Femur (tissue), 1 donor: ENCODE results near the gene DLG5.

ENCODE experiments used
- DNase-seq: peaks from one replicate; pipeline ENCODE4 v3.0.0-alpha.2; 2017

Gene DLG5

GRCh38 chr10:77837248-77837924 lies 89.2 kb downstream of the DLG5 start:
- no peak for DNase-seq

- DNase-seq, result peak; percentile 74
Measured at GRCh38 chr10:77836299-77836820, 90.2 kb downstream of the DLG5 start.

- DNase-seq, result peak; percentile 54
Measured at GRCh38 chr10:77835669-77836086, 90.9 kb downstream of the DLG5 start.

GRCh38 chr10:77834943-77835668 lies 91.4 kb downstream of the DLG5 start:
- no peak for DNase-seq

GRCh38 chr10:77834540-77834939 lies 92.0 kb downstream of the DLG5 start:
- no peak for DNase-seq

- DNase-seq, result no peak
Measured at GRCh38 chr10:77833792-77834191, 92.8 kb downstream of the DLG5 start.

DNA sequence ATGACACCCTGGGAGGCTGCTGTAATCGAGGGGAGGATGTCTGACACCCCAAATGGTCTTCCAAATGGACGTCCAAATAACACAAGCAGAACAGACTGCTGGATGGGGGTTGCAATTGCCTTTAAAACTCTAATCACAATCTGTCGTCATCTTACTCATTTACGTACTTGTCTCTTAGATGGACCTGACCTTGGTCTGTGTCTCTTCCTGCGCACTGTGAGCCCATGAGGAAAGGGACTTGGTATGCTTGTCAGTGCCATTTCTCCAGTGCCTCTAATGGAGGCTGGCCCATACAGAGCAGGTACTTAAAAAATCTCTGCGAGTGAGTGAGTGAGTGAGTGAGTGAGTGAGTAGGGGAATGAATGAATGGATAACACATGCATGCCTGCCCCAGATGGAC lies 93.3 kb downstream of the DLG5 start:
- DNase-seq, result no peak

DNA sequence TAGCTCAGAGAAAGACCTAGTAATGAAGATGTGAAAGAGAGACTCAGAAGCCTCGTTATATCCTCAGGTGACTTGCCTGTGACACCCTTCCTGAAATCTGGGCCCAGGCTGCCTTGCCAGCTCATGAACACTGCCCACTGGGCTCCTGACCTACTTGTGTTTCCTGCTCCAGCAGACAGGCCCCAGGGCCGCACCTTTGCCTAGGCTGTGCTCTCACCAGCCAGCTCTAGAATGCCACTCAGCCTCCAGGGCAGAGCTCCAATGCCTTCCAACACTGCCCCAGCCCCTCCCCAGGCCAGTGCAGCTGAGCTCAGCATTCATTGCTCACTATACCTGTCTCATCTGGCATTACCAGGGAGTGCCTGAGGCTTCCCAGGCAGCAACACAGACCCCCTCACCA lies 94.3 kb downstream of the DLG5 start:
- no peak for DNase-seq

DNA sequence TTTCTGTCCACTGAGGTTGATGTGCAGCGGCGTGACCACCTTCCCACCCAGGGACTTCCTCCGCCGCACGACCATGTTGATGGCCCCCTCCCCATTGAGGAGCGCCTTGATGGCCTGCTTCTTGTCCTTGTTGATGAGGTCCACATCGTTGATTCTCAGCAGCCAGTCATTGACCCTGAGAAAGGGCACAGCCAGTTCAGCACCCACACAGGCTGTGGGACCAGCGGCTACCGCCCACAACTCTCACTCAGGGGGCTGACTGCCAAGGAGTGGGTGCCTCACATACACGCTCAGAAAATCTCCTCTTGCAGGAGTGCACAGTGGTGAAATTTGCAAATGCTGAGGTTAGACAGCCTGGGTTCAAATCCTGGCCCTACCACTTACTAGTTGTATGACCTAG lies 97.2 kb downstream of the DLG5 start:
- no peak for DNase-seq

GRCh38 chr10:77828377-77828776 lies 98.2 kb downstream of the DLG5 start:
- no peak for DNase-seq

- no peak for DNase-seq
Measured at GRCh38 chr10:77827366-77827765, 99.2 kb downstream of the DLG5 start.

DNA sequence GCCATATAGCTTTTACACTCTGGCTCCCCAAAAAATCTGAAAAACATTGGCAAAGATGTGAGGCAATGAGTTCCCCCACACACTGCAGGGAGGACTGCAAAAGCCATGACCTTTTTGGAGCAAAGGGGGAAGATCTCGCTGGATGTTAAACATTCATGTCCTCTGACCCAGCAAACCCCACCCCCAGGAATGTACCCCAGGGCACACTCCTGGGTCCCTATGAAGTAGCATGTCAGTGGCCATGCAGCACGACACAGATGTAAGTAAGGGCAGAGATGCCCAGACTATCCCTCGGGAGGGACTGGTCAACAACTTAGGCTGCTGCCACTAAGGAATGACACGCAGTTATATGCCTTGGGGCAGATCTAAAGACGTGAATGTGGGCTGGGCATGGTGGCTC lies 100.6 kb downstream of the DLG5 start:
- DNase-seq, result no peak

DNA sequence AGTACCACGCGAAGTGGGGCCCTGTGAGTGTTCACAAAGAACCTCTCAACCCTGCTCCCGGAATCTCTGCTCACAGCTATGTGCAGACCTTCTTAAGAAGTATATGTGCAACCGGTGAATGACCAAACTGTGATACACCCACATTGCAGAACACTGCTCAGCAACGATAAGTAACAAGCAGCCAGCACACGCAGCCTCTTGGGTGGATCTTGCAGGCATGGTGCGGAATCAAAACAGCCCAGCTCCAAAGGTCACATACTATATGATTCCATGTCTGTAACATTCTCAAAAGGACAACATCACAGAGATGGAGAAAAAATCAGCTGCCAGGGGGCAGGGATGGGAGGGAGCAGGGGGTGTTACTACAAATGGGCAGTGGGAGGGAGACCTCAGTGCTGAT lies 101.6 kb downstream of the DLG5 start:
- DNase-seq, result no peak

DNA sequence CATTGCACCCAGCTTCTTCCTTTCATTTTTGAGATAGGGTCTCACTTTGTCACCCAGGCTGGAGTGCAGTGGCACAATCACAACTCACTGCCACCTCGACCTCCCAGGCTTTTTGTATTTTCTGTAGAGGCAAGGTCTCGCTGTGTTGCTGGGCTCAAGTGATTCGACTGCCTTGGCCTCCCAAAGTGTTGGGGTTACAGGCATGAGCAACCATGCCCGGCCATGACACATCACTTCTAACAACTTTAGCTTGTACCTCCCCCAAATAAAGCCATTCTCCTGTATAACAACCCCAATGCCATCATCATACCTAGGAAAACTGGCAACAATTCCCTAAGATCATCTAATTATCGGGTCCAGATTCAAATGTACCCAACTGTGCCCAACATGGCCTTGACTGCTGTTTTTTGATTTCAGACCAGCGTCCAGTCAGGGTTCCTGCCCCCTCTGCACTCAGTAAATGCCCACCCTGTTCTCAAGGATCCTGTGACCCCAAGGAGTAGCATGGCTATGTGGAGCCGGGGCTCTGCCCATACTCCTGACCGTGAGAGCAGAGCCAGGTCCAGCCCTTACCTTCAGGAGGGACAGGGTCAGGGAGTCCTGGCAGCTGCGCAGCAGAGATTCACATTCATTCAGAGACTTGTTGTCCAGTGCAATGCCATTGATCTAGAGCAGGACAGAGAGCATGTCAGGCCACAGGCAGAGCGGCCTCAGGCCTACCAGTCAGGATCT lies 102.6 kb downstream of the DLG5 start:
- DNase-seq, result no peak

- no peak for DNase-seq
Measured at GRCh38 chr10:77821551-77821950, 105.0 kb downstream of the DLG5 start.

DNA sequence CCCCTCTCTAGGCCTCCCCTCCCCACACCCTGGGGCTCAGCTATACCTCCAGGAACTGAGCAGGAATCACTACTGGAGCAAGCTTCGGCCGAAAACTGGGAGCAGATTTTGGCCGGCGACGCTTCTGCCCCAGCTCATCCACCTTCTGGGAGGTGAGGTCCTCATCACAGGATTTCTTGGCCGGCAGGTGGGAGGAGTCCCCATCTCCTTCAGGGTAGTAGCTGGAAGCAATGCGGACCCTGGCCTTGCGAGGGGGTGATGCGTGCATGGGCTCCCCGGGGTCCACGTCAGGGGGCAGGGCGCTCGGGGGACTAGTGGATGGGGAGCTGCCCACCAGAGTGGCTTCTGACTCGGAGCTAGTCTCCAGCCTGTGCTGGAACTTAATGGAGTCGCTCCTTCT lies 105.5 kb downstream of the DLG5 start:
- DNase-seq, result no peak

DNA sequence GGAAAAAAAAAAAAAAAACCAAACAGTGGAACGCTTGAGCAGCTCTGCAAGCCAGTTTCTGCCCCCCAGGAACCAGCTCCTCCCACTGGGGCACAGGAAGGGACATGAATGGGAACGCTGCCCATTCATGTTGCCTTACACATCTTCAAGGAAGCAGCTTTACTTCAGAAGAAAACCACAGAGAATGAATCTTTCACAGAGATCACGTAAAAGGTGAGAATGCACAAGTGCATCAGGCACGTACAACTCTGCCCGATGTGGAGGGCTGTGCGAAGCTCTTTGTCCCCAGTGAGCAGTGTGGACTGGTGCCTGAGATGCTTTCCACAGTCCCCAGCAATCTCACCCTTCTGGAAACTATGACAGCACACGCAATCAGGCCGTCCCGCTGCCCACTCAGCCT lies 106.2 kb downstream of the DLG5 start:
- DNase-seq, result no peak

DNA sequence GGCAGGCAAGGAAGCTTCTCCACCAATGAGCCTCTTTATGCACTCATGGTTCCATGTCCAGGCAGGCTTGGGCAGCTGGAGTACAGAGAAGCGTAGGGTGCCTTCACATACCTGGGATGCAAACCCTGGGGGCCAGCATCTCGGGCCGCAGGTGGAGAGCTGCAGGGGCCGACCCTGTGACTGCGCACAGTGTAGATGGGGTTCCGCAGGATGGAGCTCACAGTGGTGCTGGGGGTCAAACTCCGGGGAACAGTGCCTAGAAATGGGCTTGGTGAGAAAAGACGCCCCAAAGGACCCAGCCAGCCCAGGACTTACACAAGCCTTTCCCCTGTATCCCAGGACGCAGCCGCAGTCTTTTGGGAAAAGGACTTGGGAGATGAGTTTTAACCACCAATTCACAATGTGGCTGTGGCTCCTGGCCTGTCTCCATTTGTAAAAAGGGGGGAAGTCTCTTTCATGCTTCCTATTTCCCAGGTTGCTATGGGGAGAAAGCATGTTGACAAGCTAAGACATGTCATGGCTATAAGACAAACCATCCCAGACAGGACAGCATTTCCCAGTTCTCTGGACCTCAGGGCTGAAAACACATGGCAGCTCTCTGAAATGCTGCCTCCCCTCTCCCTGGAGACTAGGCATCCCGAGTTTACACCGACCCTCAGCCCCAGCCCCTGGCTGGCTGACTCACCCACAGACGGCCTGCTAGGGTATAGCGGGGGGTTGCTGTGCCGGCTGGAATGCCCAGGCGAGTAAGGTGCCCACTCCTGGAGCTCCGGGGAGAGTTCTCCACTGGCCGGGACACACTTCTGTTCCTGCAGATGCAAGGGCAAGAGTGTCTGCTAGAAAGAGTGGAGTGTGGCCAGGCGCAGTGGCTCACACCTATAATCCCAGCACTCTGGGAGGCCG lies 107.1 kb downstream of the DLG5 start:
- DNase-seq, result no peak

GRCh38 chr10:77818378-77818777 lies 108.2 kb downstream of the DLG5 start:
- no peak for DNase-seq

- no peak for DNase-seq
Measured at GRCh38 chr10:77817541-77817940, 109.0 kb downstream of the DLG5 start.

DNA sequence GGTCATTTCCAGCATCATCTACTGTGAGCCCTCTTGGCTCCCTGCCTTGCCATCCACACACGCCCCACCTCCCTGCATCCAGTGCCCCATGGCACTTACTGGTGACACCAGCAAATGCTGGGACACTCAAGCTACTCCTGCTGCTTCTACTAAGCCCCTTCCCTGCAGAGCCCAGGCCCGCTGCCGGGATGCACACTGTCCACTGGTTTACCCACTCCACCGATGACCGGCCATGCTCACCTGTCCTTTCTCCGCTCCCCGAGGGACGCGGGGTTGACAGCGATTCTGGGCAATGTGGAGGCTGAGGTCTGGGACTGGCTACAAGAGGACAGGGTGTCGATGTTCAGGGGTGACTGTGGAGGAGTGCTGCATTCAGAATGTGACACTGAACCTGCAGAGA lies 110.2 kb downstream of the DLG5 start:
- DNase-seq, result no peak

- DNase-seq, result no peak
Measured at GRCh38 chr10:77812741-77813140, 113.8 kb downstream of the DLG5 start.
